Measurements from ENCODE around the gene CCL5. TPM values are rescaled to one million over a fixed set of nuclear protein-coding genes. Genes with fewer than 3 reads are reported as not detected.
A peak's percentile ranks its signal among the peaks of the same experiment; 100 is the strongest.

The CCL5 gene
- total and polyA plus RNA-seq, 2 donors (not counting 3 experiments of a cell fraction or from before 2014, with no cell fraction given): not detected

DNA sequence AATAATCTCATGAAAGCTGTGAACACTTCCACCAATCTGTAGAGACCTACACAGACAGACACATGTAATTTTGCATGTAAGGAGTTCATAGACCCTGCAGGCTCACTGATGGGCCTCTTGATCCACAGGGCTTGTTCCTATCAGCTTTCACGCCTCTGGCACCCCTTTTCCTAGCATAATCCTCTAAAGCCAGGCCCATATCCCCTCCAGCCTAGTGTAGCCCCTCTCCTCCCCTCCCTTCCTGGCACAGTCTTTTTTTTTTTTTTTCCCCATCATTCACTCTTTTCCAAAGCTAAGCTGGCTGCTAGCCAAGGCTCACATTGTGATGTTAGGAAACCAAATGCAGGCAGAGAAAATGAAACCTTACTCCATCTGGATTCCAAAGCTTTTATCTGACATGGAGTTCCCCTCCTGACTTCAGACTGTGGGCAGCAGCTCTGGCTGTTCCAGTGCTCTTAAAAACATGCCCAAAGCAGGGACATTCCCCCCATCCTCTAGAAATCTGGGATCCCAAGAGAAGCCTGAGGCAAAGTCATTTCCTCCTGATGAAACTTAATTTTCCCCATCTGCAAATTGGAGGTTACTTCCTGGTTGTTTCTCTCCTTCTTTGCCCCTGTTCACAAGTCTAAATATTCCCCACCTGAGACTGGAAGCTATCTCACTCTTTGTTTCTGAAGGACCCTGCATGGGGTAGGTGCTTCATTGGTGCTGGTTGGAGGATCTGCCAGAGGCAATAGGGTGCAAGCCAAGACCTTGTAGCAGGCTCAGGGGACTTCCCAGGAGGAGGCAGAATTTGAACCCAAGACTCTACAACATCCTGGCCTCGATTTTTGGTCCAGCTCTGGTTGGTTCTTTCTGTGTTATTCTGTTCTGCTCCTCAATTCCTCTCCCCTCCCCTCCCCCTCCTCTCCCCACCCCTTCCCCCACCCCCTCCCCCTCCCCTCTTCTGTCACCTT lies 9.9 kb upstream of the CCL5 start:
- H3K9me3 ChIP-seq (replicated peaks; ENCODE audit: control insufficient read depth, insufficient read depth, low read length): no peaks in the 10 kb centered on the region
- no peaks in the 10 kb centered on the region for H3K9me1 ChIP-seq (replicated peaks; ENCODE audit: control insufficient read depth, extremely low read depth, insufficient read depth, low read length)
- ChIA-PET CTCF (no interaction called here), POLR2A (no interaction called here)
- peak; percentile 52 for DNase-seq (ENCODE audit: low read depth, low spot score)
- peak overlapping the region; percentile 8 for H3K9ac ChIP-seq (replicated peaks; ENCODE audit: extremely low read depth, insufficient read depth, low read length)
- dilution Hi-C loops (cut with MboI; ENCODE audit: extremely low pct_ligation_motif_present, low sequenced_read_pairs) (no loop called here), intact Hi-C loops (cut with micrococcal nuclease) (no loop called here)
- no peaks in the 10 kb centered on the region for H3K27me3 ChIP-seq (ENCODE audit: control insufficient read depth in 2 of 2, insufficient read depth in 2 of 2, low read length in 2 of 2)
- H3K79me2 ChIP-seq (ENCODE audit: control insufficient read depth, insufficient read depth, low read length): no peaks in the 10 kb centered on the region
- H3K27ac ChIP-seq (ENCODE audit: insufficient read depth, low read depth, low read length): no peak overlapping the region
- H2AFZ ChIP-seq (ENCODE audit: low read depth, low read length): no peak overlapping the region
- no peak overlapping the region for H3K4me3 ChIP-seq (replicated peaks in 1 of 3; ENCODE audit: insufficient read depth in 1 of 3, low read depth in 1 of 3, low read length in 3 of 3)
- TF ChIP-seq, protein P1, sequence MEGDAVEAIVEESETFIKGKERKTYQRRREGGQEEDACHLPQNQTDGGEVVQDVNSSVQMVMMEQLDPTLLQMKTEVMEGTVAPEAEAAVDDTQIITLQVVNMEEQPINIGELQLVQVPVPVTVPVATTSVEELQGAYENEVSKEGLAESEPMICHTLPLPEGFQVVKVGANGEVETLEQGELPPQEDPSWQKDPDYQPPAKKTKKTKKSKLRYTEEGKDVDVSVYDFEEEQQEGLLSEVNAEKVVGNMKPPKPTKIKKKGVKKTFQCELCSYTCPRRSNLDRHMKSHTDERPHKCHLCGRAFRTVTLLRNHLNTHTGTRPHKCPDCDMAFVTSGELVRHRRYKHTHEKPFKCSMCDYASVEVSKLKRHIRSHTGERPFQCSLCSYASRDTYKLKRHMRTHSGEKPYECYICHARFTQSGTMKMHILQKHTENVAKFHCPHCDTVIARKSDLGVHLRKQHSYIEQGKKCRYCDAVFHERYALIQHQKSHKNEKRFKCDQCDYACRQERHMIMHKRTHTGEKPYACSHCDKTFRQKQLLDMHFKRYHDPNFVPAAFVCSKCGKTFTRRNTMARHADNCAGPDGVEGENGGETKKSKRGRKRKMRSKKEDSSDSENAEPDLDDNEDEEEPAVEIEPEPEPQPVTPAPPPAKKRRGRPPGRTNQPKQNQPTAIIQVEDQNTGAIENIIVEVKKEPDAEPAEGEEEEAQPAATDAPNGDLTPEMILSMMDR (IDR thresholded peaks at IDR 0.05; ENCODE audit: extremely low read depth in 1 of 2, insufficient read depth in 1 of 2, low read depth in 1 of 2, low read length in 2 of 2): no peak
- TF ChIP-seq, protein P2, sequence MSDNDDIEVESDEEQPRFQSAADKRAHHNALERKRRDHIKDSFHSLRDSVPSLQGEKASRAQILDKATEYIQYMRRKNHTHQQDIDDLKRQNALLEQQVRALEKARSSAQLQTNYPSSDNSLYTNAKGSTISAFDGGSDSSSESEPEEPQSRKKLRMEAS (IDR thresholded peaks at IDR 0.05; ENCODE audit: insufficient read depth, insufficient read length): no peak
- TF ChIP-seq MYC (IDR thresholded peaks at IDR 0.05; ENCODE audit: low read depth, low read length): no peak
- no peak for TF ChIP-seq EZH2 (IDR thresholded peaks at IDR 0.05; ENCODE audit: borderline replicate concordance, low read depth, low read length, severe bottlenecking)
- TF ChIP-seq FOS (IDR thresholded peaks at IDR 0.05; ENCODE audit: borderline replicate concordance, insufficient read depth, low read length): no peak
- TF ChIP-seq GATA2 (IDR thresholded peaks at IDR 0.05; ENCODE audit: insufficient read depth, insufficient read length, low read depth, low read length): no peak
- TF ChIP-seq POLR2A (IDR thresholded peaks at IDR 0.05; ENCODE audit: low read depth, low read length): no peak
- TF ChIP-seq POLR2AphosphoS5 (IDR thresholded peaks at IDR 0.05; ENCODE audit: insufficient read depth, low read depth, low read length): no peak
- TF ChIP-seq JUN (IDR thresholded peaks at IDR 0.05; ENCODE audit: borderline replicate concordance, insufficient read depth, insufficient read length, low read depth): no peak
- no peaks in the 10 kb centered on the region for H3K36me3 ChIP-seq (ENCODE audit: control insufficient read depth in 2 of 2, extremely low read depth in 1 of 2, insufficient read depth in 2 of 2, low read length in 2 of 2)
- FAIRE-seq: no peak
- H3K4me2 ChIP-seq (ENCODE audit: insufficient read depth, low read length): no peak overlapping the region
- BruUV-seq (replicated peaks): no TSS peak
- H3K4me1 ChIP-seq (ENCODE audit: control insufficient read depth, extremely low read depth, insufficient read depth, low read length): no peaks in the 10 kb centered on the region
- no peaks in the 10 kb centered on the region for H4K20me1 ChIP-seq (replicated peaks; ENCODE audit: control insufficient read depth, extremely low read depth, insufficient read depth, low read length)

All from endothelial cell of umbilical vein (primary cell).